Measurements from ENCODE around the gene KLHL30.
A peak's percentile ranks its signal among the peaks of the same experiment; 100 is the strongest.

The KLHL30 gene

GRCh38 chr2:238095143-238095542 is 43.3 kb upstream of the KLHL30 start:
- H3K27ac ChIP-seq, result no peak overlapping the region
- TF ChIP-seq CTCF (conservative IDR thresholded peaks at IDR 0.05) (no peak), ZFX (IDR thresholded peaks at IDR 0.05) (no peak)

- H3K27ac ChIP-seq, result peak overlapping the region; percentile 34; the same call in 1 of the 2 replicates
- TF ChIP-seq ZFX (IDR thresholded peaks at IDR 0.05) (no peak), CTCF (conservative IDR thresholded peaks at IDR 0.05) (no peak)
These were observed 42.0 kb upstream of the KLHL30 start for GRCh38 chr2:238096311-238097011.

GRCh38 chr2:238097201-238097987 is 41.1 kb upstream of the KLHL30 start:
- H3K27ac ChIP-seq, result peak overlapping the region; percentile 1; the same call in 1 of the 2 replicates
- no peak for TF ChIP-seq CTCF (conservative IDR thresholded peaks at IDR 0.05)
- no peak for TF ChIP-seq ZFX (IDR thresholded peaks at IDR 0.05)

- TF ChIP-seq CTCF (conservative IDR thresholded peaks at IDR 0.05) (no peak), ZFX (IDR thresholded peaks at IDR 0.05) (no peak)
- peak overlapping the region; percentile 64 for H3K27ac ChIP-seq
These were observed 40.2 kb upstream of the KLHL30 start for GRCh38 chr2:238097988-238098871.

GRCh38 chr2:238098901-238099713 is 39.4 kb upstream of the KLHL30 start:
- peak overlapping the region; percentile 64 for H3K27ac ChIP-seq
- TF ChIP-seq ZFX (IDR thresholded peaks at IDR 0.05) (no peak), CTCF (conservative IDR thresholded peaks at IDR 0.05) (no peak)

- no peak overlapping the region; the same call in 1 of the 2 replicates for H3K27ac ChIP-seq
These were observed 38.8 kb upstream of the KLHL30 start for GRCh38 chr2:238099714-238100048.

More at GRCh38 chr2:238099714-238100048, 38.8 kb upstream of the KLHL30 start:
- TF ChIP-seq CTCF (conservative IDR thresholded peaks at IDR 0.05) (no peak), ZFX (IDR thresholded peaks at IDR 0.05) (no peak)

Measured in C4-2B (cell line).